ENCODE results near the gene DTX4.

DNA sequence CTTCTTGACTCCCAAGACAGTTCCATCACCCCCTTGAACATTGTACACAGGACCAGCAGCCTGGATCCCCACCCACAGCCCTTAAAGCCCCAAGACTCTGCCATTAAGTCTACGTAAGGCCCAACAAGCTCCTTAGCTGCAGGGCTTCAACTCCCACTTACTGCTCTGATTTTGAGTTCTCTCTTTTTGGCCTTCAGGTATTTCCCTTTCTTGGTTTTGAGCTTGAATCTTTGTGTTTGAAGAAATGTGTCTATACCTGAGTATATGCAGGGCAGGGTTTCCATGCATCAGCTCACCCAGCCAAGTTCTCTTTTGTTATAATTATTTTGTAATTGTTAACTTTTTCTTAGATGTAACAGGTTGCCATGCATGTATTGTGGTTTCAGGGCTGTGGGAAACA lies 51.2 kb downstream of the DTX4 start:
- TF ChIP-seq SIN3A (IDR thresholded peaks at IDR 0.05; ENCODE audit: borderline replicate concordance, insufficient read depth, low read depth, low read length) (no peak), POLR2AphosphoS5 (IDR thresholded peaks at IDR 0.05; ENCODE audit: low read depth, low read length) (no peak), TCF7L2 (IDR thresholded peaks at IDR 0.05; ENCODE audit: low read depth, low read length) (no peak)
- TF ChIP-seq, protein P1, sequence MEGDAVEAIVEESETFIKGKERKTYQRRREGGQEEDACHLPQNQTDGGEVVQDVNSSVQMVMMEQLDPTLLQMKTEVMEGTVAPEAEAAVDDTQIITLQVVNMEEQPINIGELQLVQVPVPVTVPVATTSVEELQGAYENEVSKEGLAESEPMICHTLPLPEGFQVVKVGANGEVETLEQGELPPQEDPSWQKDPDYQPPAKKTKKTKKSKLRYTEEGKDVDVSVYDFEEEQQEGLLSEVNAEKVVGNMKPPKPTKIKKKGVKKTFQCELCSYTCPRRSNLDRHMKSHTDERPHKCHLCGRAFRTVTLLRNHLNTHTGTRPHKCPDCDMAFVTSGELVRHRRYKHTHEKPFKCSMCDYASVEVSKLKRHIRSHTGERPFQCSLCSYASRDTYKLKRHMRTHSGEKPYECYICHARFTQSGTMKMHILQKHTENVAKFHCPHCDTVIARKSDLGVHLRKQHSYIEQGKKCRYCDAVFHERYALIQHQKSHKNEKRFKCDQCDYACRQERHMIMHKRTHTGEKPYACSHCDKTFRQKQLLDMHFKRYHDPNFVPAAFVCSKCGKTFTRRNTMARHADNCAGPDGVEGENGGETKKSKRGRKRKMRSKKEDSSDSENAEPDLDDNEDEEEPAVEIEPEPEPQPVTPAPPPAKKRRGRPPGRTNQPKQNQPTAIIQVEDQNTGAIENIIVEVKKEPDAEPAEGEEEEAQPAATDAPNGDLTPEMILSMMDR (IDR thresholded peaks at IDR 0.05): no peak
- TF ChIP-seq, protein P2, sequence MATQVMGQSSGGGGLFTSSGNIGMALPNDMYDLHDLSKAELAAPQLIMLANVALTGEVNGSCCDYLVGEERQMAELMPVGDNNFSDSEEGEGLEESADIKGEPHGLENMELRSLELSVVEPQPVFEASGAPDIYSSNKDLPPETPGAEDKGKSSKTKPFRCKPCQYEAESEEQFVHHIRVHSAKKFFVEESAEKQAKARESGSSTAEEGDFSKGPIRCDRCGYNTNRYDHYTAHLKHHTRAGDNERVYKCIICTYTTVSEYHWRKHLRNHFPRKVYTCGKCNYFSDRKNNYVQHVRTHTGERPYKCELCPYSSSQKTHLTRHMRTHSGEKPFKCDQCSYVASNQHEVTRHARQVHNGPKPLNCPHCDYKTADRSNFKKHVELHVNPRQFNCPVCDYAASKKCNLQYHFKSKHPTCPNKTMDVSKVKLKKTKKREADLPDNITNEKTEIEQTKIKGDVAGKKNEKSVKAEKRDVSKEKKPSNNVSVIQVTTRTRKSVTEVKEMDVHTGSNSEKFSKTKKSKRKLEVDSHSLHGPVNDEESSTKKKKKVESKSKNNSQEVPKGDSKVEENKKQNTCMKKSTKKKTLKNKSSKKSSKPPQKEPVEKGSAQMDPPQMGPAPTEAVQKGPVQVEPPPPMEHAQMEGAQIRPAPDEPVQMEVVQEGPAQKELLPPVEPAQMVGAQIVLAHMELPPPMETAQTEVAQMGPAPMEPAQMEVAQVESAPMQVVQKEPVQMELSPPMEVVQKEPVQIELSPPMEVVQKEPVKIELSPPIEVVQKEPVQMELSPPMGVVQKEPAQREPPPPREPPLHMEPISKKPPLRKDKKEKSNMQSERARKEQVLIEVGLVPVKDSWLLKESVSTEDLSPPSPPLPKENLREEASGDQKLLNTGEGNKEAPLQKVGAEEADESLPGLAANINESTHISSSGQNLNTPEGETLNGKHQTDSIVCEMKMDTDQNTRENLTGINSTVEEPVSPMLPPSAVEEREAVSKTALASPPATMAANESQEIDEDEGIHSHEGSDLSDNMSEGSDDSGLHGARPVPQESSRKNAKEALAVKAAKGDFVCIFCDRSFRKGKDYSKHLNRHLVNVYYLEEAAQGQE (IDR thresholded peaks at IDR 0.05; ENCODE audit: insufficient read depth in 1 of 2, low read depth in 2 of 2, low read length in 1 of 2): no peak
